Fibroblast of lung (primary cell): ENCODE results near the gene DDAH1. TPM values are rescaled to one million over a fixed set of nuclear protein-coding genes. Genes with fewer than 3 reads are reported as not detected.

Experiments
- DNase-seq, 2 donors: peaks; one replicate each; pipeline versions ENCODE4 v3.0.0 to v3.0.0-alpha.2; 2010; ENCODE audit warnings: low read depth in 2 of 2
- H2AFZ ChIP-seq: 2 replicates; pipeline ENCODE4 v1.5.1; 2012; ENCODE audit warnings: low read length, control low read depth, inconsistent platforms
- H3K27ac ChIP-seq: 2 replicates; pipeline ENCODE4 v1.5.1; 2011; ENCODE audit warnings: low read length, control low read depth; ENCODE audit not compliant: insufficient read depth
- H3K27me3 ChIP-seq: 2 replicates; pipeline ENCODE4 v1.5.1; 2011; ENCODE audit warnings: mild to moderate bottlenecking, low read length; ENCODE audit not compliant: control insufficient read depth, insufficient read depth
- H3K36me3 ChIP-seq: 2 replicates; pipeline ENCODE4 v1.5.1; 2011; ENCODE audit warnings: low read length; ENCODE audit not compliant: control insufficient read depth, insufficient read depth
- H3K4me1 ChIP-seq: 2 replicates; pipeline ENCODE4 v1.5.1; 2011; ENCODE audit warnings: low read length; ENCODE audit not compliant: control insufficient read depth, insufficient read depth; ENCODE audit errors: extremely low read depth
- H3K4me2 ChIP-seq: 2 replicates; pipeline ENCODE4 v1.5.1; 2011; ENCODE audit warnings: low read length, control low read depth; ENCODE audit not compliant: insufficient read depth; ENCODE audit errors: extremely low read depth
- H3K4me3 ChIP-seq, 4 experiments: fragments of 200-600 bp in 1 of 4; sonication (generic) in 1 of 4; replicated peaks in 1 of 4; 2 replicates each; pipeline ENCODE4 v1.5.1; 2011 to 2016; ENCODE audit warnings: low read length in 4 of 4, low read depth in 3 of 4, mild to moderate bottlenecking in 3 of 4, control low read depth in 2 of 4, inconsistent platforms in 1 of 4, mixed read lengths in 1 of 4; ENCODE audit not compliant: insufficient read depth in 1 of 4; ENCODE audit errors: control extremely low read depth in 1 of 4
- H3K79me2 ChIP-seq: 2 replicates; pipeline ENCODE4 v1.5.1; 2012; ENCODE audit warnings: mild to moderate bottlenecking, low read length, inconsistent platforms; ENCODE audit not compliant: control insufficient read depth, insufficient read depth
- H3K9ac ChIP-seq: 2 replicates; pipeline ENCODE4 v1.5.1; 2011; ENCODE audit warnings: mild to moderate bottlenecking, low read length, control low read depth; ENCODE audit not compliant: insufficient read depth
- H3K9me3 ChIP-seq: 2 replicates; pipeline ENCODE4 v1.5.1; 2012; ENCODE audit warnings: low read depth, low read length; ENCODE audit not compliant: control insufficient read depth, insufficient read depth
- H4K20me1 ChIP-seq: 2 replicates; pipeline ENCODE4 v1.5.1; 2011; ENCODE audit warnings: low read length; ENCODE audit not compliant: control insufficient read depth, insufficient read depth; ENCODE audit errors: extremely low read depth
- EZH2 ChIP-seq: IDR thresholded peaks from 2 replicates; pipeline ENCODE4 v1.5.1; 2012; ENCODE audit warnings: low read length, control low read depth, mild to moderate bottlenecking; ENCODE audit errors: missing control alignments
- polyA plus RNA-seq, 2 donors: library from polyadenylated mRNA; depleted of rRNA in 1 of 2; stranded (reverse) in 1 of 2; unstranded in 1 of 2; fragments of >200 nt; gene quantifications; 2 replicates each; pipeline ENCODE4 v1.2.1, GENCODE V29; 2011 to 2012; ENCODE audit warnings: missing spikeins in 1 of 2
- total RNA-seq: library from RNA; depleted of rRNA; stranded (reverse); fragments of >200 nt; gene quantifications from 2 replicates; pipeline ENCODE4 v1.2.1, GENCODE V29; 2014
- TF ChIP-seq, protein P1 (sequence below), 2 donors: IDR thresholded peaks in 1 of 2; conservative IDR thresholded peaks in 1 of 2; 1 replicate in 1 of 2; 2 replicates in 1 of 2; pipeline ENCODE4 v1.5.1; 2011 to 2012; ENCODE audit warnings: low read length in 2 of 2, control low read depth in 1 of 2, inconsistent platforms in 1 of 2, low read depth in 1 of 2, mild to moderate bottlenecking in 1 of 2

Gene DDAH1
- total and polyA plus RNA-seq, 2 donors (not counting 1 experiment from before 2014, with no cell fraction given) = 50.0 to 218 TPM

GRCh38 chr1:85394130-85394529 is 70.8 kb downstream of the DDAH1 start:
- Histone ChIP-seq H3K4me1 (peaks cover 10% of the 10 kb centered on the region), H3K9ac (no peak overlapping the region), H3K27ac (no peak overlapping the region), H3K79me2 (peaks cover 23% of the 10 kb centered on the region), H3K27me3 (no peaks in the 10 kb centered on the region), H4K20me1 (no peaks in the 10 kb centered on the region), H3K9me3 (no peaks in the 10 kb centered on the region), H2AFZ (no peak overlapping the region), H3K4me3 (no peak overlapping the region), H3K36me3 (no peaks in the 10 kb centered on the region), H3K4me2 (no peak overlapping the region)
- no peak for DNase-seq
- no peak for TF ChIP-seq EZH2
- TF ChIP-seq, protein P1, sequence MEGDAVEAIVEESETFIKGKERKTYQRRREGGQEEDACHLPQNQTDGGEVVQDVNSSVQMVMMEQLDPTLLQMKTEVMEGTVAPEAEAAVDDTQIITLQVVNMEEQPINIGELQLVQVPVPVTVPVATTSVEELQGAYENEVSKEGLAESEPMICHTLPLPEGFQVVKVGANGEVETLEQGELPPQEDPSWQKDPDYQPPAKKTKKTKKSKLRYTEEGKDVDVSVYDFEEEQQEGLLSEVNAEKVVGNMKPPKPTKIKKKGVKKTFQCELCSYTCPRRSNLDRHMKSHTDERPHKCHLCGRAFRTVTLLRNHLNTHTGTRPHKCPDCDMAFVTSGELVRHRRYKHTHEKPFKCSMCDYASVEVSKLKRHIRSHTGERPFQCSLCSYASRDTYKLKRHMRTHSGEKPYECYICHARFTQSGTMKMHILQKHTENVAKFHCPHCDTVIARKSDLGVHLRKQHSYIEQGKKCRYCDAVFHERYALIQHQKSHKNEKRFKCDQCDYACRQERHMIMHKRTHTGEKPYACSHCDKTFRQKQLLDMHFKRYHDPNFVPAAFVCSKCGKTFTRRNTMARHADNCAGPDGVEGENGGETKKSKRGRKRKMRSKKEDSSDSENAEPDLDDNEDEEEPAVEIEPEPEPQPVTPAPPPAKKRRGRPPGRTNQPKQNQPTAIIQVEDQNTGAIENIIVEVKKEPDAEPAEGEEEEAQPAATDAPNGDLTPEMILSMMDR (conservative IDR thresholded peaks at IDR 0.05 in 1 of 2, IDR thresholded peaks at IDR 0.05 in 1 of 2; ENCODE audit: low read depth in 1 of 2, low read length in 2 of 2) = no peak

- Histone ChIP-seq H3K79me2 (peaks cover 22% of the 10 kb centered on the region), H3K9ac (no peak overlapping the region), H4K20me1 (no peaks in the 10 kb centered on the region), H3K9me3 (no peaks in the 10 kb centered on the region), H2AFZ (no peak overlapping the region), H3K27ac (no peak overlapping the region), H3K4me2 (no peak overlapping the region), H3K36me3 (no peaks in the 10 kb centered on the region), H3K4me1 (peaks cover 7% of the 10 kb centered on the region), H3K27me3 (no peaks in the 10 kb centered on the region), H3K4me3 (no peak overlapping the region)
- TF ChIP-seq EZH2 = no peak
- TF ChIP-seq, protein P1 (conservative IDR thresholded peaks at IDR 0.05 in 1 of 2, IDR thresholded peaks at IDR 0.05 in 1 of 2; ENCODE audit: low read depth in 1 of 2, low read length in 2 of 2) = no peak
- no peak for DNase-seq
These were observed 71.5 kb downstream of the DDAH1 start for GRCh38 chr1:85393490-85393889.

- H2AFZ ChIP-seq = no peak overlapping the region
- H3K36me3 ChIP-seq = no peaks in the 10 kb centered on the region
- H3K79me2 ChIP-seq = peaks cover 19% of the 10 kb centered on the region
- DNase-seq = no peak
- no peak overlapping the region for H3K9ac ChIP-seq
- no peak overlapping the region for H3K27ac ChIP-seq
- H3K4me2 ChIP-seq = no peak overlapping the region
- H3K4me3 ChIP-seq = no peak overlapping the region
- TF ChIP-seq EZH2 = no peak
- TF ChIP-seq, protein P1 (conservative IDR thresholded peaks at IDR 0.05 in 1 of 2, IDR thresholded peaks at IDR 0.05 in 1 of 2; ENCODE audit: low read depth in 1 of 2, low read length in 2 of 2) = no peak
- H3K9me3 ChIP-seq = no peaks in the 10 kb centered on the region
- no peaks in the 10 kb centered on the region for H3K27me3 ChIP-seq
- H4K20me1 ChIP-seq = no peaks in the 10 kb centered on the region
- no peaks in the 10 kb centered on the region for H3K4me1 ChIP-seq
These were observed 76.5 kb downstream of the DDAH1 start for GRCh38 chr1:85388416-85388815.
